HG02642 (cell line): Measurements from ENCODE around the gene FAM193A.
"Not testable (repeated sequence)": the region's sequence is repeated elsewhere in the genome, so short reads cannot be mapped to it uniquely, and the experiment has no call there.

Source experiments
- ATAC-seq: cut with Tn5 transposase; IDR thresholded peaks from one replicate; pipeline ENCODE4 v1.9.1; 2021; ENCODE audit warnings: mild to moderate bottlenecking; ENCODE audit not compliant: unreplicated experiment, poor library complexity

The FAM193A gene

DNA sequence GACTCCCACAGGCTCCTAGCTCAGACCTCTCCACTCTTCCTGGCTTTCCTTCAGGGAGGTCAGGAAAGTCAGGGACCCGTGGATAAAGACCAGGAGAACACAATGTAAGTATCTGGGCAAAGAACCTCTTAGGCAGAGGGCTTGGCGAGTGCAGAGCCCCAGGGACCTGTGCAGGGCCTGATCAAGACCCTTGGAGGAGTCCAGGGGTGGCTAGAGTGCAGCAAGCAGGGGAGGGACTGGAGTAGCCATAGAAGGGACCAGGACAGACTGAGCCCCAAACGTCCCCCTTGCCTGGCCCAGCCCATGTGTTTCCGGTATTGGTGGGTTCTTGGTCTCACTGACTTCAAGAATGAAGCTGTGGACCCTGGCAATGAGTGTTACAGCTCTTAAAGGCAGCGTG, 225.6 kb downstream of the FAM193A start:
- ATAC-seq = no peak

DNA sequence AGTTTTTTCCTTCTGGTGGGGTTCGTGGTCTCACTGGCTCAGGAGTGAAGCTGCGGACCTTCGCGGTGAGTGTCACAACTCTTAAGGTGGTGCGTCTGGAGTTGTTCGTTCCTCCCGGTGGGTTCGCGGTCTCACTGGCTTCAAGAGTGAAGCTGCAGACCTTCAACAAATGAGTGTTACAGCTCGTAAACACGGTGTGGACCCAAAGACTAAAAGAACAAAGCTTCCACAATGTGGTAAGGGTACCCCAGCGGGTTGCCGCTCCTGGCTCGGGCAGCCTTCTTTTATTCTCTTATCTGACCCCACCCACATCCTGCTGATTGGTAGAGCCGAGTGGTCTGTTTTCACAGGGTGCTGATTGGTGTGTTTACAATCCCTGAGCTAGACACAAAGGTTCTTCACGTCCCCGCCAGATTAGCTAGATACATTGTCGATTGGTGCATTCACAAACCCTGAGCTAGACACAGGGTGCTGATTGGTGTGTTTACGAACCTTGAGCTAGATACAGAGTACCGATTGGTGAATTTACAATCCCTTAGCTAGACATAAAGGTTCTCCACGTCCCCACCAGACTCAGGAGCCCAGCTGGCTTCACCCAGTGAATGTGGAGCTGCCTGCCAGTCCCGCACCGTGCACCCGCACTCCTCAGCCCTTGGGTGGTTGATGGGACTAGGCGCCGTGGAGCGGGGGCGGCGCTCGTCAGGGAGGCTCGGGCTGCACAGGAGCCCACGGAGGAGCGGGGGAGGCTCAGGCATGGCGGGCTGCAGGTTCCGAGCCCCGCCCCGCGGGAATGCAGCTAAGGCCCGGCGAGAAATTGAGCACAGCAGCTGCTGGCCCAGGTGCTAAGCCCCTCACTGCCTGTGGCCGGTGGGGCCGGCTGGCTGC, 226.3 kb downstream of the FAM193A start:
- not testable (repeated sequence) for ATAC-seq

DNA sequence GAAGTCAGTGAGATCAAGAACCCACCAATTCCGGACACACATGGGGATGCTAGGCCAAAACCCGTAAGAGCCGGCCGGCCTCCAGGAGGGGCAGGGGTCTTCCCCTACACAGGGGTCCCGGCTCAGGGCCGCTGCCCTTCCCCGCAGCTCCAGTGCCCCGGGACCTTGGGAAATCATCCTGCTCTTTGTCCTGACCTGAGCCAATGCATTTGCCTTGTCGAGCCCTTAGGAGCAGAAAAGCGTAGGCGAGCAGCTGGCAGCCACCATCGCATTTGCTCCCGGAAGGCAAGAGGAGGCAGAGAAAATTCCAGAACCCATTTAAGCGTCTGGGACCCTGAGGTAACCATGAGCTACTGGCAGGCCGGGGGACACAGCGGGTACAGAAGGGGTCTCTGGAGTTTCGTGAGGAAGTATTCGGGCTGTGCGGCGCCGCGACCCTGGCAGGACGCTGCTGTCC, 227.1 kb downstream of the FAM193A start:
- ATAC-seq = no peak

DNA sequence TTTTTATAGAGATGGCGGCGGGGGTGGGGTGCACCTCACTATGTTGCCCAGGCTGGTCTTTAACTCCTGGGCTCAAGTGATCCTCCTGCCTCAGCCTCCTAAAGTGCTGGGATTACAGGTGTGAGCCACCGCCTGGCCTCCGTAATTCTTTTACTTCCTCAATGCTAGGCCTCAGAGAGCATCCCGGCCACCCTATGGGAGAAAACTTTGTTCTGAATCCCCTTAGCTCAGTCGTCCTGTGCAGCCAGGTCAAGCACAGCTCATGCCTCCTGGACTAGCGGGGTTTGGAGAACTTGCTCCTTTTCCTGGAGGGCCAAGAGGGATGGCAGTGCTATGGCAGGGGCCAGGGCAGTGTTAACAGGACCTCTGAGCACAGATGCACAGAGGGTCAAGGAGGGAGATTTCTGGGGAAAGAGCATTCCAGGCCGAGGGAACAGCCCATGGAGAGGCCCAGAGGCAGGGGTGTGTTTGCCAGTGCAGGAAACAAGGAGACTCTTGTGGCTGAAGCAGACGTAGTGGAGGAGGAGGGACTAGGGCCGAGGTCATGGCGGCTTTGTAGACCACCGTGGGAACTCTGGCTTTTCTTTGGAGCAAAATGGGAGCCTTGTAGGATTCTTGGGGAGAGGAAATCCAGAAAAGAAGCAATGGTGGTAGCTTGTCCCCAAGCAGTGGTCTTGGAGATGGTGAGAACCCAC, 229.5 kb downstream of the FAM193A start:
- ATAC-seq = no peak

DNA sequence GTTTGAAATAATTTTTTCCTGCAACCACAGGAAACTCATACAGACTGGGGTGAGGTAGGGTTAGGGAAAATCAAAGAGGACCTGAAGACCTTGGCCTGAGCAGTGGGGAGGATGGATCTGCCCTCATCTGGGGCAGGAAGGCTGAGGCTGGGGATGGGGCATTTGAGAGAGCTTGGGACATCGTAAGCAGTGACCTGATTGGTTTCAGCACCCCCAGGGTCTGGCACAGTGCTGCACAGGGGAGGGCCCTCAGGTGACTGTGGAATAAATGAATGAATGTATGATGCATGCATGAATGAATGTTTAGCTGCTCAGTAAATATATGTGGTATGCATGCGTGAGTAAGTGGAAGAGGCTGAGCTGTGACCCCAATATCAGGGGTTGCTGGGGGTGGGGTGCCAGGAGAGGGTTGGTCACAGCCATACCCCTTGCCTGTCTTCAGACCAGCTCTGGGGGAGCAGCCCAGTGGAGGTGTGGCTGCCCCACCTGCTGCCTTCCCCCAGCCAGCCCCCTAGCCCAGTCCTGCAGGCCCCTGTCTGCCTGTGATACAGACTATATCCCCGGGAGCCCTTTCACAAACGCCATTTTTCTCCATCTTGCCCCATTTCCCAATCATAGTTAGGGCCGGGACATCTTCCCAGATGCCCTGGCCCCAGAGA, 230.7 kb downstream of the FAM193A start:
- no peak for ATAC-seq

DNA sequence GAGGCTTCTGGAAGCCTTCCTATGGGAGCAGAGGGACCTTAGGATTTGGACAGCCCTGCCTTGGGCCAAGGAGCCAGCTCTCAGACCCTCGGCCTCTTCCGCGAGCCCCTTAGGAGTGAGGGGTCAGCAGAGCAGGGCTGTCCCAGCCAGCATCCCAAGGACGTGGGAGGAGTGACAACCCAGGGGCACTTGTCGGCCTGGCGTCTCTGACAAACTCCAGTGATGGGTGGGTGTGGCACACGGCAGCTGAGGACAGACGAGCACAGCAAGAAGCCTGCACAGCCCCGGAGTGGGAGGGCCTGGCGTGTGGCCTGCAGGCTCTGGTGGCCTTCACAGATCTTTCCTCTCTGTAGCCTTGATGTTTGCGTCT, 231.2 kb downstream of the FAM193A start:
- no peak for ATAC-seq

DNA sequence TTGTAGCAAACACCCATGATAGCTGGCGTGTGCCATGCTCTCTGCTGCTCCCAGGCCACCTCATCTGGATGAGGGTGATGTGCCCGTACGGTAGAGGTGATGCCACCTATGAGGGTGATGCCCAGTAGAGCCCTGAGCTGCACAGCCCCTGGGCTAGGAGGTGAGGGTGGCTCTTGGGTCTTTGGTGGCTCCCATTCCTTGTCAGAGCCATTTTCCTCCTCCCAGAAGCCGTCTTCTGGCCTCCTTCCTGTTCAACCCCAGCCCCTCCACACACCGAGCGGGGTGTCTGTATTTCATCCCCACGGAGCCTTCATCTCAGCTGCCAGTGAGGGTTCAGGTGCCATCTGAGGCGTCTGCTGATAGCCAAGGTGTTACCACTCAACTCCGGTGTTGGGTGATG, 231.7 kb downstream of the FAM193A start:
- ATAC-seq = no peak

DNA sequence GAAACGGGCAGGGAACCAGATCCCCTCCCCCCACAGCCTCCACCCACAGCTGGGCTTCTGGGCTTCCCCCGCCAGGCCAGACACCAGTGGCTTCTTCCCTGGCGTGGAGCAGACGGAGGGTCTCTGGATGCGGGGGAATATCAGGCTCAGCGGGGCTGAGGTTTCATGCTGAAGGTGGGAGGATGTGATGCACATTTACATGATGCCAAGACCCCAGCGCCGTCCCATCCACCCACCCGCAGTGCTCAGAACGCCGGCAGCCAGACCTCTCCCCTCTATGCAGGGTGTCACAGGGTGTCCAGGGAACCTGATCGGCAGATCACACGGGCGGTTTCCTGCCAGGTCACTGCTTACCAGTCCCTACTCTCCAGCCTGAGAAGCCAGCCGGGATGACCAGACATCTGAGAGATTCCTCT, 232.5 kb downstream of the FAM193A start:
- no peak for ATAC-seq

DNA sequence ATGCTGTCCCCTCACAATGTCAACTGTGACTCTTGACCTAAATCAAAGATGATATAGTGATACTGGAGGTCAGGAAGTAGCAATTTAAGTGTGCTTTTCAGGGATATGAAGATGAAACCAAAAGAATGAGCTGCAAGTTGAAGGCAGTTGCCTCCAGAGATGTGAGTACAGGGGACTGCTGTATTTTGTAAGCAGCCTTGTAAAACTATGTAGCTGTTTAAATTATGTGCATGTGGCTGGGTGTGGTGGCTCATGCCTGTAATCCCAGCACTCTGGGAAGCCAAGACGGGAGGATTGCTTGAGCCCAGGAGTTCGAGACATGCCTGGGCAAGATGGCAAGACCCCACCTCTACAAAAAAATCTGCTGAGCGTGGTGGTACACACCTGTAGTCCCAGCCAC, 234.8 kb downstream of the FAM193A start:
- no peak for ATAC-seq

DNA sequence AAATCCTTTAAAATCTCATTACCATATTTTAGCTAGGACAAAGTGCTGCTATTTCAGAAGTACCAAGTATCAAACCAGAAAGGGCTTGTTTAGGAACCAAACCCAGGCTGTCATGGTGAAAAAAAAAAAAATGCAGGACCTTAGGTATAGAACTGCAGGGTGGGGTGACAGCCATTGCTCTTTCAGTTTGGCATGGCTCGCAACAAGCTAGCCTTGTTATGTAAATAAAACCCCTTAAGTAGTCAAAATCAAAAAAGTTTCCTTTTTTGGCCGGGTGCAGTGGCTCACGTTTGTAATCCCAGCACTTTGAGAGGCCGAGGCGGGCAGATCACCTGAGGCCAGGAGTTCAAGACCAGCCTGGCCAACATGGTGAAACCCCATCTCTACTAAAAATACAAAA, 244.2 kb downstream of the FAM193A start:
- not testable (repeated sequence) for ATAC-seq

DNA sequence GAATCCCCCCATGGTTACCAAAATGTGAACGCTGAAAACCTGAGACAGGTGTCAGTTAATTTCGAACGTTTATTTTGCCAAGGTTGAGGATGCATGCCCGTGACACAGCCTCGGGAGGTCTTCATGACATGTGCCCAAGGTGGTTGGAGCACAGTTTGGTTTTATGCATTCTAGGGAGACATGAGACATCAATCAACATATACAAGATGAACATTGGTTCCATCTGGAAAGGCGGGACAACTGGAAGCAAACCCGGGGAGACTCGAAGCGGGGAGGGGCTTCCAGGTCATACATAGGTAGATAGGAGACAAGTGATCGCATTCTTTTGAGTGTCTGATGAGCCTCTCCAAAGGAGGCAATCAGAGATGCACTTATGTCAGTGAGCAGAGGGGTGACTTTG, 245.5 kb downstream of the FAM193A start:
- ATAC-seq = no peak
